Heart left ventricle (tissue), 13 donors: ENCODE results near the gene TTLL10.

Source experiments
- POLR2A ChIP-seq, 2 donors: fragments of 450-650 bp; IDR thresholded peaks; one replicate each; pipeline ENCODE4 v1.6.1; 2017; ENCODE audit warnings: antibody characterized with exemption in 2 of 2, mild to moderate bottlenecking in 2 of 2, moderate library complexity in 2 of 2
- TF ChIP-seq, protein P1 (sequence below), 12 donors: fragments of 200-600 bp; sonication (generic) in 4 of 12; IDR thresholded peaks; one replicate each; pipeline versions ENCODE4 v1.5.0 to v1.8.0; 2018 to 2022; ENCODE audit warnings: antibody characterized with exemption in 12 of 12, mild to moderate bottlenecking in 5 of 12
- donor health status: ischemic (EF 13 %, LVEDD 7.1; RV severe dilation, severe dysfunction).
- donor health status: DM: no; HTN: yes; CAD: no.
- donor health status: DM: no; HTN: no; CAD: no.
- donor health status: ischemic (EF 25% LVEDD 6.9; RV normal size, moderate dysfunction).
- donor health status: ischemic (EF 25% LVEDD 5.7; RV mildly dilated, moderate dysfunction).
- donor health status: ischemic (EF 35%, LVEDD 5.7; RV mildly dilated, moderate dysfunction).
- donor health status: nonischemic (EF 11% LVEDD 7.7; RV severe dilation, severe dysfunction).
- donor health status: DM: yes; HTN: yes; CAD: no.
- donor health status: PGD.
- donor health status: ischemic (EF 29% LVEDD 5.4; RV normal size, mild dysfunction).
- donor health status: nonischemic (EF 23%, LVEDD 6.1; RV moderate dilation, normal function).

DNA sequence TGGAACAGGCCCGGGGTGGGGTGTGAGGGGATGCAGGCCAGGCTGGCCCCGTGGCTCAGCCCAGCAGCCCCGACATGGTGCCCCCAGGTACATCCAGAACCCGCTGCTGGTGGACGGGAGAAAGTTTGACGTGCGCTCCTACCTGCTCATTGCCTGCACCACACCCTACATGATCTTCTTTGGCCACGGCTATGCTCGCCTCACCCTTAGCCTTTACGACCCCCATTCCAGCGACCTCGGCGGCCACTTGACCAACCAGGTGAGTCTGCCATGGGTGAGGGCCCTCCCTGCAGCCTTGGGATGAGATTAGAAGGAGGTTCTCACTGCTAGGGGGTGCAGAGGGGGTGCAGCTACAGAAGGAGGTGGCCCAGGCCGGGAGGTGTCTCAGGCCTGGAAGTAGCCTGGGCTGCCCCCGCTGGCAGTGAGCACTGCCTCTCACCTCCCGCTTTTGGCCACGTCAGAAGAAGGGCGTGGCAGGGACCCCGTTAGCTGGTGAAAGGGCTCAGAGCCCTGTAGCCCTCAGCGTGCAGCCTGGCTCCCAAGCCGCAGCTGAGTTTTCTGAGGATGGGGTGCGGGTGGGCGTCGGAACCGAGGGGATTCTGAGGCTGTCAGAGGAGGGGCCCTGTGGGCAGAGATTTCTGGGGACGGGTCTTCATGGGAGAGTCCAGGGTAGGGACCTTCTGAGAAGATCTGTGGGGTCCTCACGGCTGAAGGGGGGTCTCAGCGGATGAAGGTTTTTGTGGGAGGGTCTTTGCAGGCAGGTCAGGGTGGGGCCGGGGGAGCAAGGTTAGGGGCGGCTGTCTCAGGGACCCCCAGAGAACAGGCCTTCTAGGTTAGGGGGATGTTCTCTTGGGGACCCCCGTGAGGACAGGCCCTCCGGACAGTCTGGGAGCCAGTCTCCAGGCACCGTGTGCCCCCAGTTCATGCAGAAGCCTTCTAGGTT, 10.4 kb downstream of the TTLL10 start:
- TF ChIP-seq, protein P1, sequence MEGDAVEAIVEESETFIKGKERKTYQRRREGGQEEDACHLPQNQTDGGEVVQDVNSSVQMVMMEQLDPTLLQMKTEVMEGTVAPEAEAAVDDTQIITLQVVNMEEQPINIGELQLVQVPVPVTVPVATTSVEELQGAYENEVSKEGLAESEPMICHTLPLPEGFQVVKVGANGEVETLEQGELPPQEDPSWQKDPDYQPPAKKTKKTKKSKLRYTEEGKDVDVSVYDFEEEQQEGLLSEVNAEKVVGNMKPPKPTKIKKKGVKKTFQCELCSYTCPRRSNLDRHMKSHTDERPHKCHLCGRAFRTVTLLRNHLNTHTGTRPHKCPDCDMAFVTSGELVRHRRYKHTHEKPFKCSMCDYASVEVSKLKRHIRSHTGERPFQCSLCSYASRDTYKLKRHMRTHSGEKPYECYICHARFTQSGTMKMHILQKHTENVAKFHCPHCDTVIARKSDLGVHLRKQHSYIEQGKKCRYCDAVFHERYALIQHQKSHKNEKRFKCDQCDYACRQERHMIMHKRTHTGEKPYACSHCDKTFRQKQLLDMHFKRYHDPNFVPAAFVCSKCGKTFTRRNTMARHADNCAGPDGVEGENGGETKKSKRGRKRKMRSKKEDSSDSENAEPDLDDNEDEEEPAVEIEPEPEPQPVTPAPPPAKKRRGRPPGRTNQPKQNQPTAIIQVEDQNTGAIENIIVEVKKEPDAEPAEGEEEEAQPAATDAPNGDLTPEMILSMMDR (IDR thresholded peaks at IDR 0.05) = no peak
- no peak for TF ChIP-seq POLR2A (IDR thresholded peaks at IDR 0.05)
